Natural killer cell (primary cell): ENCODE measurements around the gene SOAT2. TPM values are rescaled to one million over a fixed set of nuclear protein-coding genes. Genes with fewer than 3 reads are reported as not detected.

ENCODE experiments used
- ATAC-seq, 3 donors: fragments of 150-1000 bp in 2 of 3; fragments of 200-7000 bp in 1 of 3; cut with Tn5 transposase; 1 replicate in 1 of 3; 2 replicates in 2 of 3; pipeline ENCODE4 v1.10.0; 2021; ENCODE audit warnings: mild to moderate bottlenecking in 2 of 3, moderate library complexity in 2 of 3
- DNase-seq, 2 donors: peaks; one replicate each; pipeline versions ENCODE4 v3.0.0 to v3.0.0-alpha.2; 2013 to 2021; ENCODE audit warnings: mixed read lengths in 1 of 2
- H3K27ac ChIP-seq: one replicate; pipeline ENCODE4 v1.5.1; 2013; ENCODE audit warnings: mild to moderate bottlenecking, low read length
- H3K27me3 ChIP-seq: one replicate; pipeline ENCODE4 v1.6.1; 2013; ENCODE audit warnings: low read length; ENCODE audit not compliant: control insufficient read depth, insufficient read depth
- H3K36me3 ChIP-seq: one replicate; pipeline ENCODE4 v1.6.1; 2013; ENCODE audit warnings: low read length; ENCODE audit not compliant: control insufficient read depth, insufficient read depth
- H3K4me1 ChIP-seq: one replicate; pipeline ENCODE4 v1.6.1; 2013; ENCODE audit warnings: low read length; ENCODE audit not compliant: control insufficient read depth, insufficient read depth
- H3K4me3 ChIP-seq: one replicate; pipeline ENCODE4 v1.5.1; 2013; ENCODE audit warnings: low read length
- H3K9me3 ChIP-seq: one replicate; pipeline ENCODE4 v1.6.1; 2013; ENCODE audit warnings: low read length; ENCODE audit not compliant: control insufficient read depth, insufficient read depth
- H3K27ac Mint-ChIP-seq, 2 donors: one replicate each; pipeline ENCODE4 v1.8.0; 2022; ENCODE audit warnings: mild to moderate bottlenecking in 2 of 2, mixed read lengths in 2 of 2, moderate library complexity in 1 of 2
- H3K27me3 Mint-ChIP-seq, 2 donors: one replicate each; pipeline ENCODE4 v1.8.0; 2022; ENCODE audit warnings: low read depth in 2 of 2, mixed read lengths in 2 of 2
- H3K36me3 Mint-ChIP-seq: one replicate; pipeline ENCODE4 v1.8.0; 2022; ENCODE audit warnings: mixed read lengths
- H3K4me1 Mint-ChIP-seq, 2 donors: one replicate each; pipeline ENCODE4 v1.8.0; 2022; ENCODE audit warnings: mixed read lengths in 2 of 2
- H3K4me3 Mint-ChIP-seq: one replicate; pipeline ENCODE4 v1.8.0; 2022; ENCODE audit warnings: mild to moderate bottlenecking, moderate library complexity, mixed read lengths
- H3K9me3 Mint-ChIP-seq, 2 donors: one replicate each; pipeline ENCODE4 v1.8.0; 2022; ENCODE audit warnings: mixed read lengths in 2 of 2
- CTCF ChIP-seq: fragments of 200-600 bp; IDR thresholded peaks from one replicate; pipeline ENCODE4 v1.8.0; 2022; ENCODE audit warnings: antibody characterized with exemption
- WGBS: methylation state at CpG from one replicate; pipeline ENCODE4 v1.1.7; 2013; ENCODE audit warnings: missing lambda C conversion rate; ENCODE audit not compliant: insufficient coverage; 5-methylcytosine and 5-hydroxymethylcytosine counted together
- intact Hi-C: fragments of 100-400 bp; cut with micrococcal nuclease; formaldehyde crosslinking; loops from one replicate; pipeline ENCODE4 v1.14.2; 2022
- total RNA-seq, 4 donors: library from RNA; stranded (reverse); fragments of 120-200 nt in 1 of 4; gene quantifications; one replicate each; pipeline versions ENCODE4 v1.2.3 to v1.2.4, GENCODE V29; 2013 to 2022

Gene SOAT2
- total RNA-seq, 3 donors from 2014 or later (not counting 1 experiment from before 2014, with no cell fraction given): not detected

DNA sequence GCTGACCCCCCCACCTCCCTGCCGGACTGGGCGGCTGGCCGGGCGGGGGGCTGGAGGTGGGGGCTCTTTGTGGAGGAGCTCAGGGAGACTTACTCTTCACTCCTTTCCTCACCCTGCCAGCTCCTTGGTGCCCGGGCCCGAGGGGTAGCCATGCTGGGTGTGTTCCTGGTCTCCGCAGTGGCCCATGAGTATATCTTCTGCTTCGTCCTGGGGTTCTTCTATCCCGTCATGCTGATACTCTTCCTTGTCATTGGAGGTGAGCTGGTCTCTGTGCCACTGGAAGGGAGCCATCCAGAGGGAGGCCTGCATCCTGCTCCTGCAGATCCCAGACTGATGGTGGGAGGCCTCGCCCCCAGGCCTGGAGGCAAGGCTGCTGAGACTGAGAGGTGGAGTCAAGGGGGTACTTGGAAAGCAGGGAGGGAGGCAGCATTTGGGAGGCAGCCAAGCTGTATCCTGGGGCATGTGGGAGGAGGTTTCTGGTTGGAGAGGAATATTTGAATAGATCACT is 19.7 kb downstream of the SOAT2 start:
- ATAC-seq (no peak), DNase-seq (no peak)
- Mint-ChIP-seq H3K27ac (no peak overlapping the region), H3K27me3 (peaks cover 0 to 7% of the 10 kb centered on the region in 2 donors), H3K36me3 (no peaks in the 10 kb centered on the region), H3K9me3 (no peaks in the 10 kb centered on the region), H3K4me1 (no peaks in the 10 kb centered on the region), H3K4me3 (no peak overlapping the region)
- Histone ChIP-seq H3K4me1 (no peaks in the 10 kb centered on the region), H3K4me3 (no peak overlapping the region), H3K27ac (no peak overlapping the region), H3K9me3 (no peaks in the 10 kb centered on the region), H3K27me3 (no peaks in the 10 kb centered on the region), H3K36me3 (no peaks in the 10 kb centered on the region)
- intact Hi-C loops: no loop called here
- 95% methylated on average over 6 of the region's 10 CpGs for WGBS
- no peak for TF ChIP-seq CTCF

- Mint-ChIP-seq H3K27me3 (peaks cover 0 to 10% of the 10 kb centered on the region in 2 donors), H3K4me3 (no peak overlapping the region), H3K27ac (no peak overlapping the region), H3K9me3 (no peaks in the 10 kb centered on the region), H3K36me3 (no peaks in the 10 kb centered on the region), H3K4me1 (no peaks in the 10 kb centered on the region)
- no peaks in the 10 kb centered on the region for H3K9me3 ChIP-seq
- TF ChIP-seq CTCF: no peak
- no peaks in the 10 kb centered on the region for H3K27me3 ChIP-seq
- H3K36me3 ChIP-seq: no peaks in the 10 kb centered on the region
- intact Hi-C loops: no loop called here
- H3K4me1 ChIP-seq: no peaks in the 10 kb centered on the region
- H3K4me3 ChIP-seq: no peak overlapping the region
- H3K27ac ChIP-seq: no peak overlapping the region
- no peak for ATAC-seq
- DNase-seq: no peak
- 90% methylated on average over 16 of the region's 16 CpGs for WGBS
Observed at GRCh38 chr12:53123578-53124351, 20.5 kb downstream of the SOAT2 start.

DNA sequence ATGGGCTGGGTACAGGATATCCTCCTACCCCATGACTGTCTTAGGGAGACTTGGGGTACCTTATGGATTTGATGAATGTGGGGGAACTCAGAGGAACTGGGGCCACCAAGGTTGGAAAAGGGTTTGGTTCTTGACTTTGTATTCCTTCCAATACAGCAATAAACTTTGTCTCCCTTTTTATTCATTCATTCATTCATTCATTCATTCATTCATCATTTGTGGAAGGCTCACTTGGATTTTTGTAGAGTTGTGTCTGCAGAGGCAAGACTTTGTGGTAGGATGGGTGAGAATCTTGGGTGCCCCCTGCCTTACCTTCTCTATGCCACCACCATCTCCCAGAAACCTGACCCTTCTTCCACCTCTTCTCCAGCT is 21.1 kb downstream of the SOAT2 start:
- no peaks in the 10 kb centered on the region for H3K4me1 Mint-ChIP-seq
- no peak overlapping the region for H3K4me3 ChIP-seq
- H3K9me3 ChIP-seq: no peaks in the 10 kb centered on the region
- no peak overlapping the region for H3K4me3 Mint-ChIP-seq
- DNase-seq (no peak), ATAC-seq (no peak)
- intact Hi-C loops: no loop called here
- no peak overlapping the region for H3K27ac ChIP-seq
- H3K36me3 Mint-ChIP-seq: no peaks in the 10 kb centered on the region
- H3K36me3 ChIP-seq: no peaks in the 10 kb centered on the region
- no peak overlapping the region for H3K27ac Mint-ChIP-seq
- H3K9me3 Mint-ChIP-seq: no peaks in the 10 kb centered on the region
- no peaks in the 10 kb centered on the region for H3K4me1 ChIP-seq
- H3K27me3 ChIP-seq: no peaks in the 10 kb centered on the region
- H3K27me3 Mint-ChIP-seq: peaks cover 0 to 10% of the 10 kb centered on the region in 2 donors
- TF ChIP-seq CTCF: no peak

GRCh38 chr12:53127169-53127568 is 23.9 kb downstream of the SOAT2 start:
- Histone ChIP-seq H3K27ac (no peak overlapping the region), H3K36me3 (no peaks in the 10 kb centered on the region), H3K27me3 (no peaks in the 10 kb centered on the region), H3K9me3 (no peaks in the 10 kb centered on the region), H3K4me1 (no peaks in the 10 kb centered on the region), H3K4me3 (no peak overlapping the region)
- no peak overlapping the region for H3K27ac Mint-ChIP-seq
- DNase-seq (no peak), ATAC-seq (no peak)
- no peak overlapping the region for H3K4me3 Mint-ChIP-seq
- WGBS: no CpG with 5 or more reads among the region's 1 CpG
- intact Hi-C loops: no loop called here
- no peaks in the 10 kb centered on the region for H3K4me1 Mint-ChIP-seq
- H3K9me3 Mint-ChIP-seq: no peaks in the 10 kb centered on the region
- no peaks in the 10 kb centered on the region for H3K36me3 Mint-ChIP-seq
- H3K27me3 Mint-ChIP-seq: peaks cover 0 to 14% of the 10 kb centered on the region in 2 donors
- TF ChIP-seq CTCF: no peak
